Umbilical cord (tissue), 2 donors: ENCODE measurements around the gene SLC38A1. TPM values are rescaled to one million over a fixed set of nuclear protein-coding genes. Genes with fewer than 3 reads are reported as not detected.
"Not testable (repeated sequence)": the region's sequence is repeated elsewhere in the genome, so short reads cannot be mapped to it uniquely, and the experiment has no call there.

Experiments used
- DNase-seq: peaks from one replicate; pipeline ENCODE4 v3.0.0-alpha.2; 2015; ENCODE audit warnings: low spot score
- total RNA-seq: library from RNA; depleted of rRNA; stranded (reverse); fragments of >200 nt; gene quantifications from one replicate; pipeline ENCODE4 v1.2.3, GENCODE V29; 2014; ENCODE audit warnings: low replicate concordance; ENCODE audit not compliant: insufficient read depth

Gene SLC38A1
- total RNA-seq, 1 donor from 2014 or later = 159 TPM

- no peak for DNase-seq
These were observed 60.5 kb downstream of the SLC38A1 start for GRCh38 chr12:46208370-46208769.

- no peak for DNase-seq
These were observed 61.2 kb downstream of the SLC38A1 start for GRCh38 chr12:46207644-46208043.

- peak; percentile 41 for DNase-seq
These were observed 62.4 kb downstream of the SLC38A1 start for GRCh38 chr12:46206471-46206870.

DNA sequence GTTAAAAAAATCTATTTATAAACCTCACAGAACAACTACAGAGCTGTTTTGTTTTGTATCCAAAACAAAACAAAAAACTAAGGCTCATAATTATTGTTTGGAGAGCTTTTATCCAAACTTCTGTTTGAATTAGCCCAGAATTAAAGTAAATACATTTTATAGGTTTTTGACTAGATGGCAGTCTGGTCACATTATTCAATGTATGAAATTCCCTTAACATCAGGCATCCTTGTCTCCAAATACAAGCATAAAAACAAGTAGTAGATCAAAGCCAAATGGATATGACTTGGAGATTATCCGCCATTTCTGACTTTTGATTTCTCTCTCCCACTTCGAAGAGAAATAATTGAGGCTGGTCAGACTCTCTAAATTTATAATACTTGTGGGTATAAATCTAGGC lies 63.5 kb downstream of the SLC38A1 start:
- DNase-seq = no peak

DNA sequence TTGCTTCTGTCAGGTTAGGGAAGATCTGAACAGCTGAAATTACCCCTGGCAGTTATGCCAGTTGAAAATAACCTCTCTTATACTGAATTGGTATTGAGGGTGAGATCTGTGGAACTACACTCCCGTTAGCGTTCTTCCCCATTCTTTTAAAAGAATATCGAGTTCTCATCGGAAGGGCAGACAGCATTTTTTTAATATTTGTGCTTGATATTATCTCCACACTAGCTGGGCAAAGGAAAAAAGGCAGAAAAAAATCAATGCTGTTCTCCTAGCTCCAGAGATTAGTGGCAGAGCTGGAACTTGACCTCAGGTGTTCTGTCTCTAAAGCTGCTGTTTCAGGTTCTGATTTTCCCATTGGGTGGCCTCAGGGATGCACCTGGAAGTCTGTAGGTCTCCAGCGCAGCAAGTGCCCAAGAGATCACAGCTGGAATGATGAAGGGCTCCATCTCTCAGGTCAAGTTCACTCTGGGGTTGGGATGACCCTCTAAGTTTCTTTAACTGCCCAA lies 67.5 kb downstream of the SLC38A1 start:
- no peak for DNase-seq

DNA sequence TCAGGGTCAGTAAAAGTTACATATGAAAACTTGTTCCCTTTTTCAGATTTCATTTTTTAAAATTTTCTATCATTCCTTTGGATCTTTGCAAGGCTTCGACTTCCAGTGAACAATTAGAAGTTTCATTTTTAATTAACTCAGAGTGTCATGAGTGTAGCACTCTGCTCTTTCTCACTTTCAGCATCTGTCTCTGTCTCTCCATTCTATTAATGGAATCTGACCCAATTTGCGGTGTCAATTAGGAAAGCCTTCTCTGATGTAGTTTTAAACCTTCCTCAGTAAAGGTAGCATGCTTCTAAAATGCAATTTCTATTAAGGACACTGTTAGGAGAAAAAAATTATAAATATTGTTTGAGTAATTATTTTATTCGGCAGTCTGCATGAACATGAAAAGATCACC lies 68.3 kb downstream of the SLC38A1 start:
- no peak for DNase-seq

DNA sequence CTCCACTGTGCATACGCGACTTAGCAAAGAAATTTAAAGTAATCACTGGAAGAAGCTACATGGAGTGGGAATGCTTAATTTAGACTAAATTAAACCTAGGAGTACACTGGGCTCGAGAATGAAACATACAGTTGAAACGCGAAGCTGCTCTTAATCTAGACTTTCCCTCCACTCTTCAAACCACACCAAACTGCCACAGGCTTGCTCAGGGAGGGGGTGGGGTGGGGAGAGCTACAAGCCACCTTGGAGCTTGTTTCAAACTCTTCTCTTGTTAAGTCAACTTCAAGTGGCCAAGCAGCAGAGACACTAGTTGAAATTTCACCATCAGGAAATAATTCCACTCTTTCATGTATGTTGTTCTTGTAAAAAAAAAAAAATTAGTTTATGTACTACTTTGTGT lies 69.9 kb downstream of the SLC38A1 start:
- no peak for DNase-seq

DNA sequence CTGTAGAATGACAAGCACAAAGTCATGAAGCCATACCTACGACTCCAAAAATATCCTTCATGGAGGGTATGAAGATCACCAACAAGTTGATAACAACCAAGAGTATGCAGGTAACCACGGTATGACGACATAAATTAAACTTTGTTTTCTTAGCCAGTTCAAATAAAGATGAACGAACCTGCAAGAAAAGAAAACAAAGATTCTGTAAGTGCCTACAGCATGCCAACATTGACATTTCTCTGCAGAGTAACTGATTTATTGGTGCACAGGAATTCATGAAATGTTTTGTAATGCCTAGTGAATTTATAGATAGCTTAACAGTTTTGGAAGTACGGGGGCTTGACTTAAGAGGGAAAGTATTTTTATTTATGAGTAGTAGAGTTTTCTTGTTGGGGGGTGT lies 71.0 kb downstream of the SLC38A1 start:
- DNase-seq = peak; percentile 55

DNA sequence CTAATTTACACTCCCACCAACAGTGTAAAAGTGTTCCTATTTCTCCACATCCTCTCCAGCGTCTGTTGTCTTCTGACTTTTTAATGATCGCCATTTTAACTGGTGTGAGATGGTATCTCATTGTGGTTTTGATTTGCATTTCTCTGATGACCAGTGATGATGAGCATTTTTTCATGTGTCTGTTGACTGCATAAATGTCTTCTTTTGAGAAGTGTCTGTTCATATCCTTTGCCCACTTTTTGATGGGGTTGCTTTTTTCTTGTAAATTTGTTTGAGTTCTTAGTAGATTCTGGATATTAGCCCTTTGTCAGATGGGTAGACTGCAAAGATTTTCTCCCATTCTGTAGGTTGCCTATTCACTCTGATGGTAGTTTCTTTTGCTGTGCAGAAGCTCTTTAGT lies 78.3 kb downstream of the SLC38A1 start:
- not testable (repeated sequence) for DNase-seq

- DNase-seq = no peak
These were observed 80.7 kb downstream of the SLC38A1 start for GRCh38 chr12:46188170-46188569.

DNA sequence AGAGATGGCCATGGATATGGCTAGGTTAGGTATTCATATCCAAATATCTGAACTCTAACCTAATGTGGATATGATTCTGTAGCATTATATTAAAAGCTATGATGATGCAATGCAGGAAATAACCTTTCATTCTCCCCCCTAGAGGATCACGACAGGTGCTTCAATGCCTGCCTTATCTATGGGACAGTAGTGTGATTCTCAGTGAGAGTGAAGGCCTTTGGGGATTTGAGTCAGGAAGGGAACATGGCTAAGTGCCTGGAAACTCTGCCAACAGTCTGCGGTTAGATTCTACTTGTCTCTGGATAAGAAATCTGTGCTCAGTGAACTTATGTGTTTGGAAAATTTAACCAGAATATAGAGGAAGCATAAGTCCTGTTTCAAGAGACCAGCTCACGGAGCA lies 81.8 kb downstream of the SLC38A1 start:
- DNase-seq = peak; percentile 91

- DNase-seq = no peak
These were observed 82.8 kb downstream of the SLC38A1 start for GRCh38 chr12:46186088-46186487.

DNA sequence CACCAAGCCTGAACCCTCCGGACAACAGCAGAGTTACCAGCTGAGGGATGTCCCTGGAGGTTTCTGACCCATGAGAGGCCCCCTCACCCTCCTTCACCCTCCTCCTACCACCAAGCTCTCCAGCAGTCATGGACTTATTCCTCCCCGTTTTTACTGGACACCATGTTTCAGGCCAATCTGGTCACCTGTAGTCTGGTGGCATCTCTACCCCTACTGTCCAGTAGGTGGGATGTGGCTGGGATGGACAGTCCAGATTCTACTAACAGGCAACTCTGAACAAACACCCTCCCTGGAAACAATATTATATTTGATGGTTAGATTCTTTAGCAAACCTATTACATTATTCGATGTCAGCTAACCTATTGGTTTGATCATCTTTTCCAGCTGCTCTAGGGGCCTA lies 83.2 kb downstream of the SLC38A1 start:
- no peak for DNase-seq

- DNase-seq = no peak
These were observed 83.8 kb downstream of the SLC38A1 start for GRCh38 chr12:46184798-46185595.

DNA sequence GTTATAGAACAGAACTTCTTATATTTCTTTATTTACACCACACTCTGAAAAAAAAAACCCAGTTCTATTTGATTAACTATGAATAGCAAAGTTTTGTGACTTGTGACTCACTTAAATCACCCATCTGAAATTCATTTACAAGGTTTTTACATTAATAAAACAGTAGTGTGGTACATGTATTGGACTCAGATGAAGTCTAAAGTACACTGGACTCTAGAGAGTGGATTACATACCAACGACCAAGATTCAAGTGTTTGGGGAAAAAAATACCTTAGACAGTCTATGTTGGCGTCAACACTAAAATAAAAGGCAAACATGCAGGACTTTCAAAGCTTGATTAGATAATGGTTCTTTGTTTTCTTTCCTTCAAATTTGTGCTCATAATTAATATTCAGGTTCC lies 85.7 kb downstream of the SLC38A1 start:
- DNase-seq = no peak

- DNase-seq = no peak
These were observed 87.4 kb downstream of the SLC38A1 start for GRCh38 chr12:46181465-46181864.

DNA sequence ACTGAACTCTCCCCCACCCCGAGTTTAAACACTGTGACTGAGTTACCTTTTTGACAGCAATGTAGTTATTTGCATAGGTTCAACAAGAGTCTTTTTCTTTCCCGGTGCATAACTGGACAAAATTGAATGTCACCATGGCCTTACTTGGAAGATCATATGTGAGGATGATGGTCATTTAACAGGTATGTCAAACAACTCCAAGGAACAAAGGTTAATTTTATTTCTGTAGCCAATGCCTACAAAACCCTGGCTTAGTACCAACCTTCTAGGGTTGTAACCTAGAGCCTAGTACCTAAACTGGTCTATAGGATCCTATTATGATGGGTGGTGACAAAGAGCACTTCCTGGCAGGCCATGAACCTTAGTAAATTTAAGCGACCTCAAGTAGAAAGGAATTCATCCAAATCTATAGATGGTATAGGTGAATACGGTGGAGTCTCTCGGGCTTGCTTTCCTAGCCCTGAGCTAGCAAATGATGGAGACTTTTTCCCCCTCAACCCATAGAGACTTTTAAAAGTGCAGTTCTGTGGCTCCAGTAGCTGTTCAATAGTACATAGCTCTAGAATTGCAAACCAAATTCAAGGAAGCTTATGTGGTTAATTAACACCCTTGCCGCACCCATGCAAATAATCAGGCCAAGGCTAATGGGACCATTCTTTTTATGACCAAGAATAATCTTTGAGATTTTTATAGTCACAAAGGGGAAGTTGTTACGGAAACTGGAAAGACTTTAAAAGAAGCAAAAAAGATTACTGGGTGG lies 89.0 kb downstream of the SLC38A1 start:
- DNase-seq = no peak

DNA sequence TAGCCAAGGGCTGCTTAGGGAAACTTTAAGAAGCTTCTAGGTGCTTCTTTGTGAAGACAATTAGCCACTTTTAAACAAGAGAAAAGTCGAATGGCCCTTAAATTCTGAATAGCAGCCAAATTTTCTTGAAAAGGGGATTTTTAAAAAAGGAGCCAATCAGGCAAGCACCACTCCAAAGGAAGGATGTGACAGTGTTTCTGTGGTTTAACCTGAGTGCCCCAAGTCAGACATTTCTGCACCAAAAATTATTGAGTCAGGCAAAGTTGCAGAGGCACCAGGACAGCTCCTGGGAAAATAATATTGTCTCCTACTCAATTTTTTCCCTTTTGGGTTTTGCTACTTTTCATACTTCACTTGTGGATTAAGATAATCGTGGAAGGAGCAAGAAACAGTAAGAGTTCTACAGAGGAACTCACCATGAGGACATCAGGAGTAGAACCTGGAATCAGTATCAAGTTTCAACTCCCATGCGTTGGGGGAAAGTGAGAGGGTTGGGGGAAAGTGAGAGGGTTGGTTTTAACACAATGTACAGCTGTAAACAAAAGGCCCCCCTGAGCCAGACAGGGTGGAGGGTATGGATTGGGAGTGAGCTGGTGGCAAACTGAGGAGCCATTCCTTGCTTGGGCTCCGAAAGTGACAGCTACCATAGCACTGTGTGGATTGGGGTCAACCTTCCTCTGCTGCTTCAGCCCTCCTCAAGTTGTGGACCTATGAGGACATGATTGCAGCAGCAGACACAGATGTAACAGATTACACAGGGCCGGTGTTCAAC lies 90.8 kb downstream of the SLC38A1 start:
- DNase-seq = no peak

GRCh38 chr12:46177025-46177424 lies 91.8 kb downstream of the SLC38A1 start:
- no peak for DNase-seq

DNA sequence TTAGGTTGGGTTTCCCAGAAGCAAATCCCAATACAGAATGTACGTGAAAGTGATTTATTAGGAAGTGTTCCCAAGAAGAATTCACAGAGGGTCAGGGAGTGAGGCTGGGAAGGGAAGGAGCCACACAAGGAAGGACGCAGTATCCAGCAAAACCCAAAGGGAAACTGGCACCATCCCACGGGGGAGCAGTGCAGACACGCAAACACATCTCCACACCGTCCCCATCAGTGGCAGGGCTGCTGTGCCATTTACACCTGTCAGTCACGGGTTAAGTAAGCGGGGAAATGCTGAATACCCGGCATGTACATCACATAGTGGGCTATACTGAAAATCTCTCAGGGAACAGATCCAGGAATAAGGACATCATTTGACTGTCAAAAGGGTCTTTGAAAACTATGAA lies 93.9 kb downstream of the SLC38A1 start:
- no peak for DNase-seq

DNA sequence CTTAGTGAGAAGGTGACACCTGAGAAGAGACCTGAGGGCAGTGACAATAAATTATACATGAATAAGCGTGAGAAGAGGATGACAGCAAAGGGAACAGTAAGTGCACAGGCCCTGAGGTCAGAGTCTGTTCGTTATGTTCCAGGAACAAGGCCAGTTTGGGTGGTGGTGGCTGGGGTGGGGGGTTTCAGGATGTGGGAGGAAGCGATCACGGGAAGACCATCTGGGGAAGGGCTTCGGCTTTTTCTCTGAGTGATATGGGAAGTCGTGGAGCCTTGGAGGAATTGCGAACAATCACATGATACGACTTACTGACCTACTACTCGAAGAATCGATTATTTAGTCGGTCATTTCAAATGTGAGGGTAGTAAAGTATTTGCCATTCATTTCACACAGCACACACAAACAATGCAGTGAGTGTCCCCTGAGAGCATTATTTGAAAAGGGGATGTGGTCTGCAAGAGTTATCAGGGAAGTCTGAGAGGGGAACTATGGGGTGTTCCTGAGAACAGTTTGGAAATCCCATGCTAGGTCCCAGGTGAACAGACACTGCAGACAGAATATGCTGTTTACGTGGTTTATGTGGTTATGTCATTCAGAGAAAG lies 94.7 kb downstream of the SLC38A1 start:
- DNase-seq = no peak

GRCh38 chr12:46168426-46168825 lies 100.4 kb downstream of the SLC38A1 start:
- DNase-seq = no peak
